SK-N-MC (cell line): ENCODE data around the gene SDF2.
"Not testable (repeated sequence)": the region's sequence is repeated elsewhere in the genome, so short reads cannot be mapped to it uniquely, and the experiment has no call there.

ENCODE experiments used
- DNase-seq: peaks from one replicate; pipeline ENCODE4 v3.0.0-alpha.2; 2011; ENCODE audit warnings: low read depth, low spot score
- H3K27ac ChIP-seq: fragments of 200-600 bp; sonication (generic); 2 replicates; pipeline ENCODE4 v1.5.1; 2016; ENCODE audit warnings: mixed run types
- H3K36me3 ChIP-seq: fragments of 200-600 bp; sonication (generic); 2 replicates; pipeline ENCODE4 v1.6.1; 2017; ENCODE audit warnings: antibody characterized with exemption, low read length, mixed read lengths; ENCODE audit not compliant: insufficient read depth
- H3K4me3 ChIP-seq: fragments of 200-600 bp; sonication (generic); 2 replicates; pipeline ENCODE4 v1.5.1; 2016
- H3K9ac ChIP-seq: fragments of 200-600 bp; sonication (generic); 2 replicates; pipeline ENCODE4 v1.8.0; 2017; ENCODE audit warnings: mixed run types, mixed read lengths; ENCODE audit not compliant: insufficient read length
- H3K9me3 ChIP-seq: fragments of 200-600 bp; sonication (generic); 2 replicates; pipeline ENCODE4 v1.6.1; 2017; ENCODE audit warnings: low read depth, mild to moderate bottlenecking, antibody characterized with exemption, low read length, moderate library complexity, mixed read lengths
- EZH2 ChIP-seq: fragments of 200-600 bp; sonication (generic); IDR thresholded peaks from one replicate; pipeline ENCODE4 v1.6.1; 2017; ENCODE audit warnings: antibody characterized with exemption
- FOXP2 ChIP-seq: optimal IDR thresholded peaks from 2 replicates; pipeline ENCODE3; 2011; ENCODE audit warnings: mild to moderate bottlenecking, moderate library complexity; ENCODE audit not compliant: insufficient read depth; ENCODE audit errors: extremely low read length, control extremely low read depth
- POLR2AphosphoS5 ChIP-seq: IDR thresholded peaks from 2 replicates; pipeline ENCODE4 v1.6.1; 2012; ENCODE audit warnings: mild to moderate bottlenecking, low read depth, low read length, borderline replicate concordance

SDF2 gene

DNA sequence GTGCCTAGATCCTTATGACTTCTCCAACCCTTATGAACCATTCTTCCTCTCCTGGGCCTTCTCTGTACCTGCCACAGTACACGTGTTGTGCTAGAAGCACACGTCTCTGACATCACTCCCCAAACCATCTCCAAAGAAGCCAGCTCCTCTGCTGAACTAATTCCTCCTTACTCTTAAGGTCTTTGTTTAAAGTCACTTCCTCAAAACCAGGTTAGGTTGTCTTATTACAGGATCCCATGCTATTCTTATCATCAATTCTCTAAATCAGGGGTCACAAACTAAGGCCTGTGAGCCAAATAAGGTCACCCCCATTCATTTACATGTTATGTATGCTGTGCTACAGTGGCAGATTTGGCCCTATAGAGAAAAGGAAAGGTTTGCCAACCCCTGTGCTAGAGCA, 4.3 kb upstream of the SDF2 start:
- TF ChIP-seq POLR2AphosphoS5 (no peak), FOXP2 (no peak), EZH2 (no peak)
- no peak for DNase-seq
- Histone ChIP-seq H3K27ac (no peak overlapping the region), H3K4me3 (no peak overlapping the region), H3K9me3 (no peaks in the 10 kb centered on the region), H3K9ac (no peak overlapping the region), H3K36me3 (peaks cover 44% of the 10 kb centered on the region)

DNA sequence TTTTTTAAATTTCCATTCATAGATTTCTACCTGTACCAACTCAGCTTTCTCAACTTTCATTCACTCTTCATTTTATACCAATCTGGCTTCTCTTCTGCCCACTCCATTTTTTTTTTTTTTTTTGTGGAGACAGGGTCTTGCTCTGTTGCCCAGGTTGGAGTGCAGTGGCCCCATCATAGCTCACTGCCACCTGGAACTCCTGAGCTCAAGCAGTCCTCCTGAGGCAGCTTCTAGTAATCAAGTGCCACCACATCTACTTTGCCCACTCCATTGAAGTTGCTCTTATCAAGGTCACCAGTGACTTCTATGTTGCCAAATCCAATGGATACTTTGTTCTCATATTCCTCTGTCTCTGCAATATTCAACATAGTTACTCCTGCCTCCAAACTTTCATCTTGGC, 2.0 kb upstream of the SDF2 start:
- Histone ChIP-seq H3K9me3 (no peaks in the 10 kb centered on the region), H3K27ac (no peak overlapping the region), H3K36me3 (peaks cover 33% of the 10 kb centered on the region), H3K9ac (no peak overlapping the region), H3K4me3 (no peak overlapping the region; the same call in 1 of the 2 replicates)
- TF ChIP-seq POLR2AphosphoS5 (no peak), EZH2 (no peak), FOXP2 (no peak)
- DNase-seq = no peak

DNA sequence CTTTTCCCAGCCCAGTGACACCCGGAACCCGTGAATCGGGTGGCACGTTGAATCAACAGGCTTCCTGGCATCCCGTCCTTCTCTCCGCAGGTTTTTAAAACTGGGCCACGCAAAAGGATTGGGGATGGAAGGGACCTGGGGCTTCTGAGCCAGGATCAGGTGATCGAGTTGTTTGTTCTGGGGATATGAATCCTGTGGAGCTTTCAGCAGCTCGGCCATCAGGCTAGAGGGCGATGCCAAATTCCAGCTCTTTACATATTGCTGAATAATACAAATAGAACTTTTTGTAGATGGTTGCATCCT, 772 bp upstream of the SDF2 start:
- DNase-seq = no peak
- Histone ChIP-seq H3K4me3 (peak overlapping the region; percentile 84), H3K9me3 (no peaks in the 10 kb centered on the region), H3K9ac (peak overlapping the region; percentile 91), H3K36me3 (peaks cover 25% of the 10 kb centered on the region), H3K27ac (peak overlapping the region; percentile 93)
- TF ChIP-seq EZH2 (no peak), FOXP2 (no peak), POLR2AphosphoS5 (no peak)

DNA sequence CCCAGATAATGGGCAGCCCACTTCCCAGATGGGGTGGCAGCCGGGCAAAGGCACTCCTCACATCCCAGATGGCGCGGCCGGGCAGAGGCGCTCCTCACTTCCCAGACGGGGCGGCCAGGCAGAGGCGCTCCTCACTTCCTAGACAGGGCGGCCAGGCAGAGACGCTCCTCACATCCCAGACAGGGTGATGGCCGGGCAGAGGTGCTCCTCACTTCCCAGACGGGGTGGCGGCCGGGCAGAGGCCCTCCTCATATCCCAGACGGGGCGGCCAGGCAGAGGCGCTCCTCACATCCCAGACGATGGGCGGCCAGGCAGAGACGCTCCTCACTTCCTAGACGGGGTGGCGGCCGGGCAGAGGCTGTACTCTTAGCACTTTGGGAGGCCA, 2.2 kb downstream of the SDF2 start:
- H3K9ac ChIP-seq, DNase-seq, H3K36me3 ChIP-seq, H3K9me3 ChIP-seq, H3K4me3 ChIP-seq, H3K27ac ChIP-seq: not testable (repeated sequence)

GRCh38 chr17:28658766-28659496, 2.8 kb downstream of the SDF2 start:
- H3K4me3 ChIP-seq, H3K9me3 ChIP-seq, DNase-seq, H3K36me3 ChIP-seq, H3K27ac ChIP-seq, H3K9ac ChIP-seq: not testable (repeated sequence)

DNA sequence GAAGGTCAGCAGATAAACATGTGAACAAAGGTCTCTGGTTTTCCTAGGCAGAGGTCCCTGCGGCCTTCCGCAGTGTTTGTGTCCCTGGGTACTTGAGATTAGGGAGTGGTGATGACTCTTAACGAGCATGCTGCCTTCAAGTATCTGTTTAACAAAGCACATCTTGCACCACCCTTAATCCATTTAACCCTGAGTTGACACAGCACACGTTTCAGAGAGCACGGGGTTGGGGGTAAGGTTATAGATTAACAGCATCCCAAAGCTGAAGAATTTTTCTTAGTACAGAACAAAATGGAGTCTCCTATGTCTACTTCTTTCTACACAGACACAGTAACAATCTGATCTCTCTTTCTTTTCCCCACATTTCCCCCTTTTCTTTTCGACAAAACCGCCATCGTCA, 3.4 kb downstream of the SDF2 start:
- not testable (repeated sequence) for DNase-seq, H3K9ac ChIP-seq, H3K36me3 ChIP-seq, H3K4me3 ChIP-seq, H3K27ac ChIP-seq, H3K9me3 ChIP-seq

DNA sequence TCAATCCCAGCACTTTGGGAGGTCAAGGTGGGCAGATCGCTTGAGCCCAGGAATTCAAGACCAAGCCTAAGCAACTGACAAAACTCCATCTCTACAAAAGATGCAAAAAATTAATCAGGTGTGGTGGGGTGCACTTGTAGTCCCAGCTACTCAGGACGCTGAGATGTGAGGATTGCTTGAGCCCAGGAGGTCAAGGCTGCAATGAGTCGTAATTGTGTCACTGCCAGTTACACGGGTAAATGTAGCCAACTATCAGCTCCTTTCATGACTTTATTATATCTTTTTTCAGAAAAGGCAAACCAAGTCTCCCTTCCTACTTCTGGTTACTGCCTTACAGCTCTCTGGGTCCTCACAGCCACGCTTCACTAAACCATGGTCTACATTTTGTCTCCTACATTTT, 4.0 kb downstream of the SDF2 start:
- TF ChIP-seq POLR2AphosphoS5 (no peak), EZH2 (no peak), FOXP2 (no peak)
- no peak for DNase-seq
- Histone ChIP-seq H3K36me3 (peaks cover 7% of the 10 kb centered on the region), H3K9ac (no peak overlapping the region), H3K9me3 (no peaks in the 10 kb centered on the region), H3K4me3 (no peak overlapping the region), H3K27ac (no peak overlapping the region)

DNA sequence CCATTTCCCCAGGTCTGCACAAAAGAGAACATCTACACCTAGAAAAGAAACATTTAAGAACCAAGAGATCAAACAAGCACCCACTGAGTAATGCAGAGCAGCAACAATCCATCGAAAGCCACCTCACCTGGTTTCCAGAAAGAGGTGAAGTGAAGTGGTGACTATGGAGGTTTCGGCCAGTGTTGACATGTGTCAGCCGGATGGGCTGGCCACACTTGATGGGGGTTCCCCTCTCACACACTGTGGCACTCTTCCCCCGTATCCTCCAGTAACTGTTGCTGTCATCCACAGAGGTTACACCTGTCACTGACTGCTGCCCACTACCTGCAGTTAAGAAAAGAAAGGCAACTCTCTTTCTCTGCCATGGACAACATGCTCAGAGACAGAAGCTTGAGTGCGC, 6.5 kb downstream of the SDF2 start:
- Histone ChIP-seq H3K36me3 (peaks cover 12% of the 10 kb centered on the region), H3K9ac (no peak overlapping the region), H3K9me3 (no peaks in the 10 kb centered on the region), H3K4me3 (no peak overlapping the region), H3K27ac (no peak overlapping the region)
- TF ChIP-seq POLR2AphosphoS5 (no peak), FOXP2 (no peak), EZH2 (no peak)
- DNase-seq = no peak

DNA sequence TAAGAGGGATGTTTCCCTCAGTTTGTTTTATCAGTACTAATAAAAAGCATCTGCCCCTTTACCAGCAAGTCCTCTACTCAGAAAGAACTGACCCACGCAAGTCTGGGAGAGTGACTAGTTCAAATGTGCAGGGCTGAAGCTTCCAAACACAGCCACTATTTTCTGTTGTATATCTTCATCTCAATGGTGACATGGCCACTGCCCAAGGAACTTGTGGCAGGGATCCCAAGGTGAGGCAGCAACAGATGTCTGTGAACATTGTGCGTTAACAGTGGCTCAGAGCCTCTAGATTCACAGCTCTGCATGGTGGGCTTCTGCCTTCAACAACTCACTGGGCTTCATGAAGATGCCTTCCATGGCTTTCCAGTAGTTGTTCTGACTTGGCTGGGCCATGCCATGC, 13.0 kb downstream of the SDF2 start:
- no peaks in the 10 kb centered on the region for H3K9me3 ChIP-seq
- H3K9ac ChIP-seq = peak overlapping the region; percentile 20
- DNase-seq = no peak
- peak overlapping the region; percentile 64; the same call in 1 of the 2 replicates for H3K27ac ChIP-seq
- TF ChIP-seq EZH2 (no peak), FOXP2 (no peak), POLR2AphosphoS5 (no peak)
- H3K36me3 ChIP-seq = peaks cover 19% of the 10 kb centered on the region
- no peak overlapping the region for H3K4me3 ChIP-seq
